Measurements from ENCODE around the gene PAMR1.

DNA sequence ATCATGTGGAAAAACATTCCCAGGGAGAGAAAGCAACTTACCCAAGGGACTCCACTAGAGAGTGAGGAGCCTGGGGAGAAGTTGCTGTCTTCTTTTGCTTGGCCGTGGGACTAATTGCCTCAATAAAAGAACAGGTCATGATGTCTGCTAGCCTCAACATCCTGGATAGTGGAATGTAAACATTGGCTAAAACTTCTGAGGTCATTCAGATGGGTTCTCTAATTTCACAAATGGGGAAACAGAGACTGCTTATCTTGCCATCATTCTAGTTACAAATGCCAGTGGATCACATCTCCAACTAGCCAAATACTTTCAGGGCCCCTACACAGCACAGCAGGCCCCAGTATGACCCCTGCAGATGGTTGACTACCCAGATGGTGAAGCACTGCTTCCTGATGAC lies 28.4 kb upstream of the PAMR1 start:
- TF ChIP-seq POLR2A (IDR thresholded peaks at IDR 0.05; ENCODE audit: low read length) (no peak), GATA1 (IDR thresholded peaks at IDR 0.05; ENCODE audit: low read depth, low read length) (no peak)

Data from erythroblast (primary cell).